ENCODE measurements around the gene GPC3.

DNA sequence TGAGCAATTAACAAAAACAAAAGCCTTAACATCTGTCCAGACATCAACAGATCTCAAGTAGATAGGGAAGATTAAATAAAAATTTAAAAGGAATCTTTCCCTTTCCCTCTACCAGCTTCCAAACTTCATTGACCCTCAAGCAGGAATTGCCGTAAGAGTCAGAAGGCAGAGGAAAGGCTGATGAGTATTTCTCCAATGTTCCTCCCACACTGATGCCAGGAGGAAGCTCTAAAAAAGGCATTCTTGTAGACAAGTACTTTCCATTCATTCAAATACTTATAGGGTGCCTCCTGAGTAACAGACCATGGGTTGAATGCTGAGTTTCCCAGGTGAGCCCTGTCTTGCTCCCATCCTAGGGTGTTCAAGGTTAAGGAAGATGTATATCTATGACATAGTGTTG is 418.5 kb downstream of the GPC3 start:
- TF ChIP-seq, protein P1, sequence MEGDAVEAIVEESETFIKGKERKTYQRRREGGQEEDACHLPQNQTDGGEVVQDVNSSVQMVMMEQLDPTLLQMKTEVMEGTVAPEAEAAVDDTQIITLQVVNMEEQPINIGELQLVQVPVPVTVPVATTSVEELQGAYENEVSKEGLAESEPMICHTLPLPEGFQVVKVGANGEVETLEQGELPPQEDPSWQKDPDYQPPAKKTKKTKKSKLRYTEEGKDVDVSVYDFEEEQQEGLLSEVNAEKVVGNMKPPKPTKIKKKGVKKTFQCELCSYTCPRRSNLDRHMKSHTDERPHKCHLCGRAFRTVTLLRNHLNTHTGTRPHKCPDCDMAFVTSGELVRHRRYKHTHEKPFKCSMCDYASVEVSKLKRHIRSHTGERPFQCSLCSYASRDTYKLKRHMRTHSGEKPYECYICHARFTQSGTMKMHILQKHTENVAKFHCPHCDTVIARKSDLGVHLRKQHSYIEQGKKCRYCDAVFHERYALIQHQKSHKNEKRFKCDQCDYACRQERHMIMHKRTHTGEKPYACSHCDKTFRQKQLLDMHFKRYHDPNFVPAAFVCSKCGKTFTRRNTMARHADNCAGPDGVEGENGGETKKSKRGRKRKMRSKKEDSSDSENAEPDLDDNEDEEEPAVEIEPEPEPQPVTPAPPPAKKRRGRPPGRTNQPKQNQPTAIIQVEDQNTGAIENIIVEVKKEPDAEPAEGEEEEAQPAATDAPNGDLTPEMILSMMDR (IDR thresholded peaks at IDR 0.05): no peak
- TF ChIP-seq ELF4 (CRISPR knock-in tag; IDR thresholded peaks at IDR 0.05; ENCODE audit: low read depth) (no peak), FOXJ3 (CRISPR knock-in tag; IDR thresholded peaks at IDR 0.05; ENCODE audit: borderline replicate concordance) (no peak), ZNF423 (CRISPR knock-in tag; IDR thresholded peaks at IDR 0.05) (no peak), TCF7 (CRISPR knock-in tag; IDR thresholded peaks at IDR 0.05; ENCODE audit: low read depth) (no peak), KAT7 (CRISPR knock-in tag; IDR thresholded peaks at IDR 0.05; ENCODE audit: borderline replicate concordance) (no peak)
- TF ChIP-seq, protein P2, sequence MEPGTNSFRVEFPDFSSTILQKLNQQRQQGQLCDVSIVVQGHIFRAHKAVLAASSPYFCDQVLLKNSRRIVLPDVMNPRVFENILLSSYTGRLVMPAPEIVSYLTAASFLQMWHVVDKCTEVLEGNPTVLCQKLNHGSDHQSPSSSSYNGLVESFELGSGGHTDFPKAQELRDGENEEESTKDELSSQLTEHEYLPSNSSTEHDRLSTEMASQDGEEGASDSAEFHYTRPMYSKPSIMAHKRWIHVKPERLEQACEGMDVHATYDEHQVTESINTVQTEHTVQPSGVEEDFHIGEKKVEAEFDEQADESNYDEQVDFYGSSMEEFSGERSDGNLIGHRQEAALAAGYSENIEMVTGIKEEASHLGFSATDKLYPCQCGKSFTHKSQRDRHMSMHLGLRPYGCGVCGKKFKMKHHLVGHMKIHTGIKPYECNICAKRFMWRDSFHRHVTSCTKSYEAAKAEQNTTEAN (CRISPR knock-in tag; IDR thresholded peaks at IDR 0.05): no peak
- TF ChIP-seq, protein P3, sequence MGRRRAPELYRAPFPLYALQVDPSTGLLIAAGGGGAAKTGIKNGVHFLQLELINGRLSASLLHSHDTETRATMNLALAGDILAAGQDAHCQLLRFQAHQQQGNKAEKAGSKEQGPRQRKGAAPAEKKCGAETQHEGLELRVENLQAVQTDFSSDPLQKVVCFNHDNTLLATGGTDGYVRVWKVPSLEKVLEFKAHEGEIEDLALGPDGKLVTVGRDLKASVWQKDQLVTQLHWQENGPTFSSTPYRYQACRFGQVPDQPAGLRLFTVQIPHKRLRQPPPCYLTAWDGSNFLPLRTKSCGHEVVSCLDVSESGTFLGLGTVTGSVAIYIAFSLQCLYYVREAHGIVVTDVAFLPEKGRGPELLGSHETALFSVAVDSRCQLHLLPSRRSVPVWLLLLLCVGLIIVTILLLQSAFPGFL (CRISPR knock-in tag; IDR thresholded peaks at IDR 0.05; ENCODE audit: borderline replicate concordance): no peak
- TF ChIP-seq, protein P4, sequence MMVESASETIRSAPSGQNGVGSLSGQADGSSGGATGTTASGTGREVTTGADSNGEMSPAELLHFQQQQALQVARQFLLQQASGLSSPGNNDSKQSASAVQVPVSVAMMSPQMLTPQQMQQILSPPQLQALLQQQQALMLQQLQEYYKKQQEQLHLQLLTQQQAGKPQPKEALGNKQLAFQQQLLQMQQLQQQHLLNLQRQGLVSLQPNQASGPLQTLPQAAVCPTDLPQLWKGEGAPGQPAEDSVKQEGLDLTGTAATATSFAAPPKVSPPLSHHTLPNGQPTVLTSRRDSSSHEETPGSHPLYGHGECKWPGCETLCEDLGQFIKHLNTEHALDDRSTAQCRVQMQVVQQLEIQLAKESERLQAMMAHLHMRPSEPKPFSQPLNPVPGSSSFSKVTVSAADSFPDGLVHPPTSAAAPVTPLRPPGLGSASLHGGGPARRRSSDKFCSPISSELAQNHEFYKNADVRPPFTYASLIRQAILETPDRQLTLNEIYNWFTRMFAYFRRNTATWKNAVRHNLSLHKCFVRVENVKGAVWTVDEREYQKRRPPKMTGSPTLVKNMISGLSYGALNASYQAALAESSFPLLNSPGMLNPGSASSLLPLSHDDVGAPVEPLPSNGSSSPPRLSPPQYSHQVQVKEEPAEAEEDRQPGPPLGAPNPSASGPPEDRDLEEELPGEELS (CRISPR knock-in tag; IDR thresholded peaks at IDR 0.05): no peak
- TF ChIP-seq, protein P5, sequence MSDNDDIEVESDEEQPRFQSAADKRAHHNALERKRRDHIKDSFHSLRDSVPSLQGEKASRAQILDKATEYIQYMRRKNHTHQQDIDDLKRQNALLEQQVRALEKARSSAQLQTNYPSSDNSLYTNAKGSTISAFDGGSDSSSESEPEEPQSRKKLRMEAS (CRISPR knock-in tag; IDR thresholded peaks at IDR 0.05): no peak
